ENCODE data around the gene SET. TPM values are rescaled to one million over a fixed set of nuclear protein-coding genes. Genes with fewer than 3 reads are reported as not detected.

The SET gene
- total RNA-seq, 4 donors from 2014 or later = 102 to 191 (median 170) TPM

- no peaks in the 10 kb centered on the region for H3K4me1 ChIP-seq
- ATAC-seq = no peak
- H3K4me3 ChIP-seq = no peak overlapping the region
- no peaks in the 10 kb centered on the region for H3K9me3 ChIP-seq
- H3K36me3 ChIP-seq = peaks cover 0 to 54% of the 10 kb centered on the region in 2 donors
- TF ChIP-seq CTCF (IDR thresholded peaks at IDR 0.05 in 4 of 5, conservative IDR thresholded peaks at IDR 0.05 in 1 of 5) (no peak), POLR2A (IDR thresholded peaks at IDR 0.05) (no peak)
- intact Hi-C loops (cut with DNase I; ENCODE audit: low total_unique reads) = no loop called here
- DNase-seq = no peak
- no peak overlapping the region for H3K27ac ChIP-seq
- in situ Hi-C loops (cut with MboI; ENCODE audit: low sequenced_read_pairs in 4 of 4) = no loop called here
- no peaks in the 10 kb centered on the region for H3K27me3 ChIP-seq
Measured at GRCh38 chr9:128742401-128742800, 53.4 kb downstream of the SET start.

DNA sequence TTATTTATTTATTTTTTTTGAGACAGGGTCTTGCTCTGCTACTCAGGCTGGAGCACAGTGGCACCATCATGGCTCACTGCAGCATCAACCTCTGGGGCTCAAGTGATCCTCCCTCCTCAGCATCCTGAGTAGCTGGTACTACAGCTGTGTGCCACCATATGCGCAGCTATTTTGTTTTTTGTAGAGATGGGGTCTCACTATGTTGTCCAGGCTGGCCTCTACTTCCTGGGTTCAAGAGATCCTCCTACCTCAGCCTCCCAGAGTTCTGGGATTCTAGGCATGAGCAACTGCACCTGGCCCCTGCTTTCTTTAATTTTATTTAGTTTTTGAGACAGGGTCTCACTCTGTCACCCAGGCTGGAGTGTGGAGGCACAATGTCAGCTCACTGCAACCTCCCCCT is 54.4 kb downstream of the SET start:
- DNase-seq (no peak), ATAC-seq (no peak)
- H3K36me3 ChIP-seq = peaks cover 0 to 60% of the 10 kb centered on the region in 2 donors
- H3K9me3 ChIP-seq = no peaks in the 10 kb centered on the region
- H3K4me3 ChIP-seq = no peak overlapping the region
- intact Hi-C loops (cut with DNase I; ENCODE audit: low total_unique reads) (no loop called here), in situ Hi-C loops (cut with MboI; ENCODE audit: low sequenced_read_pairs in 4 of 4) (no loop called here)
- TF ChIP-seq CTCF (IDR thresholded peaks at IDR 0.05 in 4 of 5, conservative IDR thresholded peaks at IDR 0.05 in 1 of 5) (no peak), POLR2A (IDR thresholded peaks at IDR 0.05) (no peak)
- no peaks in the 10 kb centered on the region for H3K4me1 ChIP-seq
- no peak overlapping the region for H3K27ac ChIP-seq
- no peaks in the 10 kb centered on the region for H3K27me3 ChIP-seq

Other genes starting within 250 kb of the SET start
- 10 to 100 TPM in 2 of 4 donors, 1 to 10 TPM in 2; 8.5 to 11.0 (median 9.9) TPM for gene ODF2, start 233.2 kb upstream of the SET start, total RNA-seq
- 10 to 100 TPM; 31.4 to 56.7 (median 32.7) TPM for gene GLE1, start 184.5 kb upstream of the SET start, total RNA-seq
- gene SPTAN1, start 136.6 kb upstream of the SET start, total RNA-seq = 10 to 100 TPM; 30.2 to 41.5 (median 33.0) TPM
- 10 to 100 TPM; 11.4 to 29.1 (median 21.1) TPM for gene DYNC2I2, start 32.4 kb upstream of the SET start, total RNA-seq
- 1 to 10 TPM; 1.4 to 5.2 (median 3.3) TPM for gene PKN3, start 13.3 kb downstream of the SET start, total RNA-seq
- gene ZDHHC12, start 34.9 kb downstream of the SET start, total RNA-seq = 10 to 100 TPM in 3 of 4 donors, 1 to 10 TPM in 1; 8.9 to 37.3 (median 31.0) TPM
- gene ZER1, start 82.7 kb downstream of the SET start, total RNA-seq = 100 to 1,000 TPM in 3 of 4 donors, 10 to 100 TPM in 1; 63.6 to 115 (median 105) TPM
- 10 to 100 TPM in 2 of 4 donors, 1 to 10 TPM in 2; 7.8 to 14.3 (median 11.3) TPM for gene TBC1D13, start 98.0 kb downstream of the SET start, total RNA-seq
- gene ENDOG, start 129.3 kb downstream of the SET start, total RNA-seq = 100 to 1,000 TPM in 3 of 4 donors, 10 to 100 TPM in 1; 58.2 to 212 (median 122) TPM
- gene SPOUT1, start 140.6 kb downstream of the SET start, total RNA-seq = 10 to 100 TPM; 10.7 to 29.3 (median 14.9) TPM
- gene KYAT1, start 192.7 kb downstream of the SET start, total RNA-seq = 1 to 10 TPM; 4.7 to 7.4 (median 5.8) TPM
- gene LRRC8A, start 192.9 kb downstream of the SET start, total RNA-seq = 10 to 100 TPM; 24.4 to 28.4 (median 27.0) TPM
- 10 to 100 TPM in 3 of 4 donors, 1 to 10 TPM in 1; 9.5 to 39.3 (median 30.3) TPM for gene PHYHD1, start 231.8 kb downstream of the SET start, total RNA-seq